ENCODE measurements around the gene SIT1.

GRCh38 chr9:35617548-35617947 is 33.2 kb downstream of the SIT1 start:
- no peak for TF ChIP-seq POLR2A (IDR thresholded peaks at IDR 0.05; ENCODE audit: low read length)
- TF ChIP-seq CHD2 (IDR thresholded peaks at IDR 0.05; ENCODE audit: low read length, partially characterized antibody), result no peak
- no peak for TF ChIP-seq CEBPB (IDR thresholded peaks at IDR 0.05)
- no peak for TF ChIP-seq PBX3 (IDR thresholded peaks at IDR 0.05)
- no peak for TF ChIP-seq KDM5A (IDR thresholded peaks at IDR 0.05)
- no peak for TF ChIP-seq ZFP36 (IDR thresholded peaks at IDR 0.05; ENCODE audit: borderline replicate concordance, partially characterized antibody)
- no peak for TF ChIP-seq FOSL2 (IDR thresholded peaks at IDR 0.05)
- TF ChIP-seq FOSL2 (CRISPR knock-in tag; IDR thresholded peaks at IDR 0.05), result no peak
- TF ChIP-seq ESRRA (IDR thresholded peaks at IDR 0.05; ENCODE audit: borderline replicate concordance, low read length), result no peak
- TF ChIP-seq EP300 (IDR thresholded peaks at IDR 0.05), result no peak
- TF ChIP-seq MAX (IDR thresholded peaks at IDR 0.05), result no peak
- TF ChIP-seq, protein P1, sequence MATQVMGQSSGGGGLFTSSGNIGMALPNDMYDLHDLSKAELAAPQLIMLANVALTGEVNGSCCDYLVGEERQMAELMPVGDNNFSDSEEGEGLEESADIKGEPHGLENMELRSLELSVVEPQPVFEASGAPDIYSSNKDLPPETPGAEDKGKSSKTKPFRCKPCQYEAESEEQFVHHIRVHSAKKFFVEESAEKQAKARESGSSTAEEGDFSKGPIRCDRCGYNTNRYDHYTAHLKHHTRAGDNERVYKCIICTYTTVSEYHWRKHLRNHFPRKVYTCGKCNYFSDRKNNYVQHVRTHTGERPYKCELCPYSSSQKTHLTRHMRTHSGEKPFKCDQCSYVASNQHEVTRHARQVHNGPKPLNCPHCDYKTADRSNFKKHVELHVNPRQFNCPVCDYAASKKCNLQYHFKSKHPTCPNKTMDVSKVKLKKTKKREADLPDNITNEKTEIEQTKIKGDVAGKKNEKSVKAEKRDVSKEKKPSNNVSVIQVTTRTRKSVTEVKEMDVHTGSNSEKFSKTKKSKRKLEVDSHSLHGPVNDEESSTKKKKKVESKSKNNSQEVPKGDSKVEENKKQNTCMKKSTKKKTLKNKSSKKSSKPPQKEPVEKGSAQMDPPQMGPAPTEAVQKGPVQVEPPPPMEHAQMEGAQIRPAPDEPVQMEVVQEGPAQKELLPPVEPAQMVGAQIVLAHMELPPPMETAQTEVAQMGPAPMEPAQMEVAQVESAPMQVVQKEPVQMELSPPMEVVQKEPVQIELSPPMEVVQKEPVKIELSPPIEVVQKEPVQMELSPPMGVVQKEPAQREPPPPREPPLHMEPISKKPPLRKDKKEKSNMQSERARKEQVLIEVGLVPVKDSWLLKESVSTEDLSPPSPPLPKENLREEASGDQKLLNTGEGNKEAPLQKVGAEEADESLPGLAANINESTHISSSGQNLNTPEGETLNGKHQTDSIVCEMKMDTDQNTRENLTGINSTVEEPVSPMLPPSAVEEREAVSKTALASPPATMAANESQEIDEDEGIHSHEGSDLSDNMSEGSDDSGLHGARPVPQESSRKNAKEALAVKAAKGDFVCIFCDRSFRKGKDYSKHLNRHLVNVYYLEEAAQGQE (IDR thresholded peaks at IDR 0.05), result no peak
